Suprapubic skin (tissue), 4 donors: ENCODE results near the gene CILP.
A peak's percentile ranks its signal among the peaks of the same experiment; 100 is the strongest.

Experiments
- POLR2A ChIP-seq, 2 donors: fragments of 450-650 bp; IDR thresholded peaks; one replicate each; pipeline ENCODE4 v1.6.1; 2017; ENCODE audit warnings: antibody characterized with exemption in 2 of 2, mild to moderate bottlenecking in 2 of 2, moderate library complexity in 2 of 2
- POLR2AphosphoS5 ChIP-seq, 3 donors: sonication (generic); formaldehyde crosslinking; IDR thresholded peaks; one replicate each; pipeline ENCODE4 v1.6.1; 2017; ENCODE audit warnings: antibody characterized with exemption in 3 of 3
- TF ChIP-seq, protein P1 (sequence below), 2 donors: fragments of 200-600 bp in 1 of 2; fragments of 450-650 bp in 1 of 2; sonication (generic) in 1 of 2; IDR thresholded peaks; one replicate each; pipeline ENCODE4 v1.5.1; 2016 to 2019; ENCODE audit warnings: antibody characterized with exemption in 2 of 2, mild to moderate bottlenecking in 1 of 2, moderate library complexity in 1 of 2

- no peak for TF ChIP-seq POLR2A (IDR thresholded peaks at IDR 0.05)
- TF ChIP-seq, protein P1, sequence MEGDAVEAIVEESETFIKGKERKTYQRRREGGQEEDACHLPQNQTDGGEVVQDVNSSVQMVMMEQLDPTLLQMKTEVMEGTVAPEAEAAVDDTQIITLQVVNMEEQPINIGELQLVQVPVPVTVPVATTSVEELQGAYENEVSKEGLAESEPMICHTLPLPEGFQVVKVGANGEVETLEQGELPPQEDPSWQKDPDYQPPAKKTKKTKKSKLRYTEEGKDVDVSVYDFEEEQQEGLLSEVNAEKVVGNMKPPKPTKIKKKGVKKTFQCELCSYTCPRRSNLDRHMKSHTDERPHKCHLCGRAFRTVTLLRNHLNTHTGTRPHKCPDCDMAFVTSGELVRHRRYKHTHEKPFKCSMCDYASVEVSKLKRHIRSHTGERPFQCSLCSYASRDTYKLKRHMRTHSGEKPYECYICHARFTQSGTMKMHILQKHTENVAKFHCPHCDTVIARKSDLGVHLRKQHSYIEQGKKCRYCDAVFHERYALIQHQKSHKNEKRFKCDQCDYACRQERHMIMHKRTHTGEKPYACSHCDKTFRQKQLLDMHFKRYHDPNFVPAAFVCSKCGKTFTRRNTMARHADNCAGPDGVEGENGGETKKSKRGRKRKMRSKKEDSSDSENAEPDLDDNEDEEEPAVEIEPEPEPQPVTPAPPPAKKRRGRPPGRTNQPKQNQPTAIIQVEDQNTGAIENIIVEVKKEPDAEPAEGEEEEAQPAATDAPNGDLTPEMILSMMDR (IDR thresholded peaks at IDR 0.05) = no peak
- peak in 1 of 3 donors; percentile 41 for TF ChIP-seq POLR2AphosphoS5 (IDR thresholded peaks at IDR 0.05)
These were observed 47.3 kb upstream of the CILP start for GRCh38 chr15:65258375-65259262.
